ENCODE data around the gene CRLF3. TPM values are rescaled to one million over a fixed set of nuclear protein-coding genes. Genes with fewer than 3 reads are reported as not detected.

Gene CRLF3
- polyA plus RNA-seq, 1 experiment, result 5.5 TPM

- TF ChIP-seq CTCF (IDR thresholded peaks at IDR 0.05; ENCODE audit: insufficient read depth, low read depth, low read length), result no peak
- H3K4me3 ChIP-seq (ENCODE audit: low read depth, low read length), result no peak overlapping the region
- H3K36me3 ChIP-seq (ENCODE audit: control insufficient read depth, insufficient read depth, low read length), result no peaks in the 10 kb centered on the region
- H3K27me3 ChIP-seq (ENCODE audit: control insufficient read depth, insufficient read depth, low read length), result no peaks in the 10 kb centered on the region
- no peak for DNase-seq (ENCODE audit: low read depth)
- ChIA-PET POLR2A (no interaction called here), CTCF (interaction anchor here (0.6 to 1.0 kb wide), 2 partner anchors 28 to 43 kb away, joined by 3 read pairs; no protein-coding TSS in a partner anchor)
These were observed 29.7 kb upstream of the CRLF3 start for GRCh38 chr17:30854146-30854545.

- H3K36me3 ChIP-seq (ENCODE audit: control insufficient read depth, insufficient read depth, low read length), result no peaks in the 10 kb centered on the region; the same call in 1 of the 2 replicates
- TF ChIP-seq CTCF (IDR thresholded peaks at IDR 0.05; ENCODE audit: insufficient read depth, low read depth, low read length), result no peak
- POLR2A ChIA-PET, result no interaction called here
- no peaks in the 10 kb centered on the region for H3K27me3 ChIP-seq (ENCODE audit: control insufficient read depth, insufficient read depth, low read length)
- H3K4me3 ChIP-seq (ENCODE audit: low read depth, low read length), result no peak overlapping the region
- CTCF ChIA-PET, result interaction anchor here (0.7 kb wide), 1 partner anchor 83 kb away, joined by 3 read pairs; no protein-coding TSS in a partner anchor
- no peak for DNase-seq (ENCODE audit: low read depth)
These were observed 23.5 kb upstream of the CRLF3 start for GRCh38 chr17:30848021-30848420.

GRCh38 chr17:30840771-30841170 lies 16.3 kb upstream of the CRLF3 start:
- DNase-seq (ENCODE audit: low read depth), result no peak

GRCh38 chr17:30838202-30838807 lies 13.8 kb upstream of the CRLF3 start:
- no peaks in the 10 kb centered on the region for H3K27me3 ChIP-seq (ENCODE audit: control insufficient read depth, insufficient read depth, low read length)
- ChIA-PET CTCF (interaction anchor here (0.6 kb wide), 2 partner anchors 21 to 714 kb away, joined by 3 read pairs; no protein-coding TSS in a partner anchor), POLR2A (no interaction called here)
- no peak overlapping the region for H3K4me3 ChIP-seq (ENCODE audit: low read depth, low read length)
- TF ChIP-seq CTCF (IDR thresholded peaks at IDR 0.05; ENCODE audit: insufficient read depth, low read depth, low read length), result no peak
- DNase-seq (ENCODE audit: low read depth), result no peak
- H3K36me3 ChIP-seq (ENCODE audit: control insufficient read depth, insufficient read depth, low read length), result no peaks in the 10 kb centered on the region

More at GRCh38 chr17:30840771-30841170, 16.3 kb upstream of the CRLF3 start:
- H3K4me3 ChIP-seq (ENCODE audit: low read depth, low read length), result no peak overlapping the region
- CTCF ChIA-PET, result no interaction called here
- H3K36me3 ChIP-seq (ENCODE audit: control insufficient read depth, insufficient read depth, low read length), result no peaks in the 10 kb centered on the region
- TF ChIP-seq CTCF (IDR thresholded peaks at IDR 0.05; ENCODE audit: insufficient read depth, low read depth, low read length), result no peak
- no peaks in the 10 kb centered on the region for H3K27me3 ChIP-seq (ENCODE audit: control insufficient read depth, insufficient read depth, low read length)
- POLR2A ChIA-PET, result no interaction called here

- DNase-seq (ENCODE audit: low read depth), result no peak
- ChIA-PET POLR2A (no interaction called here), CTCF (no interaction called here)
These were observed 8.1 kb upstream of the CRLF3 start for GRCh38 chr17:30832438-30833124.

More at GRCh38 chr17:30832438-30833124, 8.1 kb upstream of the CRLF3 start:
- Histone ChIP-seq H3K4me3 (ENCODE audit: low read depth, low read length) (peak overlapping the region; percentile 87), H3K36me3 (ENCODE audit: control insufficient read depth, insufficient read depth, low read length) (no peaks in the 10 kb centered on the region), H3K27me3 (ENCODE audit: control insufficient read depth, insufficient read depth, low read length) (no peaks in the 10 kb centered on the region)
- no peak for TF ChIP-seq CTCF (IDR thresholded peaks at IDR 0.05; ENCODE audit: insufficient read depth, low read depth, low read length)
